NCI-H345 (cell line): ENCODE data around the gene NOS1AP.

Source experiments
- DNase-seq: peaks from one replicate; lab custom pipeline; 2025; lab: John Stamatoyannopoulos, UW

NOS1AP gene

GRCh38 chr1:162367772-162368171 lies 298.3 kb downstream of the NOS1AP start:
- no peak for DNase-seq

- DNase-seq = no peak
These were observed 299.0 kb downstream of the NOS1AP start for GRCh38 chr1:162368451-162368850.

- DNase-seq = no peak
These were observed 300.1 kb downstream of the NOS1AP start for GRCh38 chr1:162369571-162369970.

- no peak for DNase-seq
These were observed 300.7 kb downstream of the NOS1AP start for GRCh38 chr1:162370161-162370560.

- no peak for DNase-seq
These were observed 301.2 kb downstream of the NOS1AP start for GRCh38 chr1:162370721-162371120.

GRCh38 chr1:162371611-162372010 lies 302.1 kb downstream of the NOS1AP start:
- DNase-seq = no peak

- no peak for DNase-seq
These were observed 302.9 kb downstream of the NOS1AP start for GRCh38 chr1:162372159-162373071.

GRCh38 chr1:162373072-162373427 lies 303.6 kb downstream of the NOS1AP start:
- DNase-seq = no peak

GRCh38 chr1:162373541-162374260 lies 304.2 kb downstream of the NOS1AP start:
- no peak for DNase-seq

GRCh38 chr1:162374406-162374805 lies 304.9 kb downstream of the NOS1AP start:
- no peak for DNase-seq

- DNase-seq = no peak
These were observed 306.0 kb downstream of the NOS1AP start for GRCh38 chr1:162375463-162375862.

- no peak for DNase-seq
These were observed 307.2 kb downstream of the NOS1AP start, which contains the start of gene SPATA46 for GRCh38 chr1:162376691-162377090. Gene SPATA46, minus strand, starts transcription at chr1:162376854. Its CDS starts 64 bp downstream, at chr1:162376790.

- no peak for DNase-seq
These were observed 310.8 kb downstream of the NOS1AP start for GRCh38 chr1:162380061-162380846.

- no peak for DNase-seq
These were observed 311.9 kb downstream of the NOS1AP start, which contains the start of gene C1orf226 for GRCh38 chr1:162381383-162381782. Gene C1orf226, plus strand, starts transcription at chr1:162381728. Its CDS starts 174 bp downstream, at chr1:162381902.

- no peak for DNase-seq
These were observed 312.7 kb downstream of the NOS1AP start for GRCh38 chr1:162381941-162382750.

- DNase-seq = no peak
These were observed 313.6 kb downstream of the NOS1AP start for GRCh38 chr1:162383091-162383490.

- no peak for DNase-seq
These were observed 314.0 kb downstream of the NOS1AP start for GRCh38 chr1:162383516-162383915.

- no peak for DNase-seq
These were observed 314.6 kb downstream of the NOS1AP start for GRCh38 chr1:162384116-162384515.

- no peak for DNase-seq
These were observed 315.2 kb downstream of the NOS1AP start for GRCh38 chr1:162384601-162385279.

- no peak for DNase-seq
These were observed 315.8 kb downstream of the NOS1AP start for GRCh38 chr1:162385280-162385623.

- no peak for DNase-seq
These were observed 316.2 kb downstream of the NOS1AP start for GRCh38 chr1:162385702-162386101.
